ENCODE data around the gene ACTL7B. TPM values are rescaled to one million over a fixed set of nuclear protein-coding genes. Genes with fewer than 3 reads are reported as not detected.

Gene ACTL7B
- total and polyA plus RNA-seq, 10 donors = 0.11 TPM; not detected in 9

DNA sequence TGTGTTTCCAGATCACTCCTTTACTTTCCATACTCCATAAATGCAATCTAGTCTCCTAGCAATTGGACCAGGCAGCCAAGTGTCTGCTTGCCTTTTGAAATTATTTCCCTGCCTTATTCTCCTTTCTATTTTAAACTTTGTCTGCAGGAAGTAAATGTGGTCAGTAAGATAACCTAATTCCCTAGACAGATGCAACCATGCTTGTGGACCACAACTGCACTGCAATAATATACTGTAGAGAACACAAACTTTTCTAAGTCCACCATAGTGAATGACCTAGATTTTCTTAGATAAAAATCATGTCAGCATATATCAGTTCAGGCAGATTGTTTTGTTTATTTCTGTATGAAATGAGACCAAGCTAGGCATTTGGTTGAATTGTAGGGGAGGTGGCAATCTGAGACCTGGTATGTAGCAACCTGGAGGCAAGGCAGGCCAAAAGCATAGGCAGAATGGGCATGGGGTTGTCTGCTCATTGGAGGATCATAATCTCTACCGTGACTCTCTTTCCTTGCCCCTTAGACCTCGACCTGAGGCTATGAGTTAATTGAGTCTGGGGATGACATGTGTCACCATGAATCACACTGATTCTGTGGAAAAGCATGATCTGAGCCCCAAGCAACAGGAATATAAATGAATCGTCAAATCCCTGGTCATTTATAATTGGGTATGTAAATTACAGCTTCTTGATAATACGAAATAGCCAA lies 20.7 kb downstream of the ACTL7B start:
- Histone ChIP-seq H3K27me3 (replicated peaks in 1 of 7) (no peaks in the 10 kb centered on the region), H3K4me3 (no peak overlapping the region), H3K4me1 (peaks cover 0 to 19% (median 2%) of the 10 kb centered on the region in 6 donors), H3K36me3 (no peaks in the 10 kb centered on the region), H3K9me3 (no peaks in the 10 kb centered on the region), H3K27ac (no peak overlapping the region)
- WGBS, 5 donors = 42 to 72% (median 64%) methylated on average over 4 of the region's 4 CpGs
- no peak for DNase-seq
- no peak for TF ChIP-seq POLR2AphosphoS5 (IDR thresholded peaks at IDR 0.05)
- no peak for TF ChIP-seq POLR2A (IDR thresholded peaks at IDR 0.05)
- TF ChIP-seq, protein P1, sequence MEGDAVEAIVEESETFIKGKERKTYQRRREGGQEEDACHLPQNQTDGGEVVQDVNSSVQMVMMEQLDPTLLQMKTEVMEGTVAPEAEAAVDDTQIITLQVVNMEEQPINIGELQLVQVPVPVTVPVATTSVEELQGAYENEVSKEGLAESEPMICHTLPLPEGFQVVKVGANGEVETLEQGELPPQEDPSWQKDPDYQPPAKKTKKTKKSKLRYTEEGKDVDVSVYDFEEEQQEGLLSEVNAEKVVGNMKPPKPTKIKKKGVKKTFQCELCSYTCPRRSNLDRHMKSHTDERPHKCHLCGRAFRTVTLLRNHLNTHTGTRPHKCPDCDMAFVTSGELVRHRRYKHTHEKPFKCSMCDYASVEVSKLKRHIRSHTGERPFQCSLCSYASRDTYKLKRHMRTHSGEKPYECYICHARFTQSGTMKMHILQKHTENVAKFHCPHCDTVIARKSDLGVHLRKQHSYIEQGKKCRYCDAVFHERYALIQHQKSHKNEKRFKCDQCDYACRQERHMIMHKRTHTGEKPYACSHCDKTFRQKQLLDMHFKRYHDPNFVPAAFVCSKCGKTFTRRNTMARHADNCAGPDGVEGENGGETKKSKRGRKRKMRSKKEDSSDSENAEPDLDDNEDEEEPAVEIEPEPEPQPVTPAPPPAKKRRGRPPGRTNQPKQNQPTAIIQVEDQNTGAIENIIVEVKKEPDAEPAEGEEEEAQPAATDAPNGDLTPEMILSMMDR (IDR thresholded peaks at IDR 0.05 in 8 of 11, conservative IDR thresholded peaks at IDR 0.05 in 3 of 11) = no peak
- intact Hi-C loops (cut with DNase I; ENCODE audit: low total_unique reads) = no loop called here

DNA sequence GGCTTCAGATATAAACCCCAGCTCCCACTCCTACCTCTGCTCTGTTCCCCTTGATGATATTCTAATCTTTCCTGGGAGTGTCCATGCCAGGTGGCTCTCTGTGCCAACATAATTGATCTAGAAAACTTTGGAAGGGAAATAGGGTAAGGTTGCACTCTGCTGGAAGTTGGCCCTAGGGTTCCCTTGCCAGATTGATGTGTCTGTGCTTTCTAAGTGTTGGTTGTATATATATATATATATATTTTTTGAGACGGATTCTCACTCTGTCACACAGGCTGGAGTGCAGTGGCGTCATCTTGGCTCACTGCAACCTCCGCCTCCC lies 23.6 kb downstream of the ACTL7B start:
- WGBS, 5 donors = 88 to 100% (median 92%) methylated on average over 3 of the region's 3 CpGs
- no peak for TF ChIP-seq POLR2A (IDR thresholded peaks at IDR 0.05)
- TF ChIP-seq POLR2AphosphoS5 (IDR thresholded peaks at IDR 0.05) = no peak
- TF ChIP-seq, protein P1 (IDR thresholded peaks at IDR 0.05 in 8 of 11, conservative IDR thresholded peaks at IDR 0.05 in 3 of 11) = no peak
- DNase-seq = no peak

DNA sequence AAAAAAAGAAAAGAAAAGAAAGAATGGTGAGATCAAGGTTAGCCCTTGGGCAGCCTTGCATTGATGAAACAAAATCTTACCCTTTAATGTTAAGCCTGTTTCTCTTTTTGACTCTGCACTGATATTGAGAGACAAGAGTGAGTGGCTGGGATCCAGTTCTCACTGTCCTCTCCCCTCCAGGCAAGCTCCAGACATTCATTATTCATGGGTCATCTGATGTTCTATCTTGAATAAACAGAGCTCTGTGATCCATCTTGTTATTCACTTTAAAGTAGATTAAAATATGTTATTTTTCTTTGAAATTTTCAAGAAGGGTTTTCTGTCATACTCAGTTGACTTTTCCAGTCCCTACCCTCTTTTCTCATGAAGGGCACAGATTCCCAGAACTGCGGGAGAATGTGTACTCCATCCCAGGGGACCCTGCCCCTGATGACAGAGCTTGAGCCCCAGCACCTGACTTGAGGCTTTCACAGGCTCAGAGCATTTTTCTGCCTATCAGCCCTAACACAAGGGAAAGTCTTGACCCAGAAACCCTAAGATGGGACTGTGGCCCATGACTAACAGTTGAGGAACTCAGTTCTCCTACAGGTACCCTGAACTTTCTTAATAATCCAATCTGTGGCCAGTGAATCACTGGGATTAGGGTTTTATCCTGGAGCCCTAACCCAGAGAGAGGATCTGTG lies 24.1 kb downstream of the ACTL7B start:
- H3K4me3 ChIP-seq = no peak overlapping the region
- H3K9me3 ChIP-seq = no peaks in the 10 kb centered on the region
- intact Hi-C loops (cut with DNase I; ENCODE audit: low total_unique reads) = no loop called here
- no peaks in the 10 kb centered on the region for H3K36me3 ChIP-seq
- no peaks in the 10 kb centered on the region for H3K27me3 ChIP-seq (replicated peaks in 1 of 7)
- no peak for DNase-seq
- no peak overlapping the region for H3K27ac ChIP-seq
- peaks cover 0 to 18% (median 2%) of the 10 kb centered on the region in 6 donors for H3K4me1 ChIP-seq
- TF ChIP-seq, protein P1 (IDR thresholded peaks at IDR 0.05 in 8 of 11, conservative IDR thresholded peaks at IDR 0.05 in 3 of 11) = no peak
- no peak for TF ChIP-seq POLR2AphosphoS5 (IDR thresholded peaks at IDR 0.05)
- no peak for TF ChIP-seq POLR2A (IDR thresholded peaks at IDR 0.05)
- WGBS, 5 donors = 86 to 97% (median 96%) methylated on average over 1 of the region's 1 CpG

More for the DNA sequence above, 23.6 kb downstream of the ACTL7B start:
- intact Hi-C loops (cut with DNase I; ENCODE audit: low total_unique reads) = no loop called here
- Histone ChIP-seq H3K4me3 (no peak overlapping the region), H3K27ac (no peak overlapping the region), H3K27me3 (replicated peaks in 1 of 7) (no peaks in the 10 kb centered on the region), H3K4me1 (peaks cover 0 to 19% (median 2%) of the 10 kb centered on the region in 6 donors), H3K36me3 (no peaks in the 10 kb centered on the region), H3K9me3 (no peaks in the 10 kb centered on the region)

GRCh38 chr9:108830272-108830671 lies 25.5 kb downstream of the ACTL7B start:
- WGBS, 5 donors = 60 to 81% (median 71%) methylated on average over 2 of the region's 2 CpGs
- no peak for DNase-seq
- Histone ChIP-seq H3K27ac (no peak overlapping the region), H3K4me1 (peaks cover 0 to 7% (median 2%) of the 10 kb centered on the region in 6 donors), H3K4me3 (no peak overlapping the region), H3K36me3 (no peaks in the 10 kb centered on the region), H3K9me3 (no peaks in the 10 kb centered on the region), H3K27me3 (replicated peaks in 1 of 7) (no peaks in the 10 kb centered on the region)
- TF ChIP-seq POLR2AphosphoS5 (IDR thresholded peaks at IDR 0.05) (no peak), POLR2A (IDR thresholded peaks at IDR 0.05) (no peak)
- TF ChIP-seq, protein P1 (IDR thresholded peaks at IDR 0.05 in 8 of 11, conservative IDR thresholded peaks at IDR 0.05 in 3 of 11) = no peak
- intact Hi-C loops (cut with DNase I; ENCODE audit: low total_unique reads) = no loop called here
